ENCODE data around the gene PUS1. TPM values are rescaled to one million over a fixed set of nuclear protein-coding genes. Genes with fewer than 3 reads are reported as not detected.

The PUS1 gene
- total RNA-seq, 1 experiment from 2014 or later, result 77.3 TPM

- CTCF ChIA-PET, result no interaction called here
- peaks cover 12% of the 10 kb centered on the region for H4K20me1 ChIP-seq (ENCODE audit: insufficient read depth)
- H3K4me1 ChIP-seq (ENCODE audit: control insufficient read depth in 1 of 2, insufficient read depth in 2 of 2, low read length in 2 of 2), result no peaks in the 10 kb centered on the region
These were observed 46.2 kb downstream of the PUS1 start for GRCh38 chr12:131975228-131975627.

More at GRCh38 chr12:131975228-131975627, 46.2 kb downstream of the PUS1 start:
- Histone ChIP-seq H3K9me2 (ENCODE audit: insufficient read depth) (no peaks in the 10 kb centered on the region), H3K27me3 (ENCODE audit: insufficient read depth, low read length) (no peaks in the 10 kb centered on the region), H3K79me2 (ENCODE audit: insufficient read depth, low read length) (peaks cover 94% of the 10 kb centered on the region), H3K9ac (ENCODE audit: low read length) (no peak overlapping the region), H2AFZ (ENCODE audit: low read depth, low read length, poor library complexity, severe bottlenecking) (no peak overlapping the region), H3K9me3 (ENCODE audit: control insufficient read depth in 1 of 2, insufficient read depth in 1 of 2, low read depth in 1 of 2, low read length in 2 of 2) (no peaks in the 10 kb centered on the region), H3K4me2 (ENCODE audit: low read length) (no peak overlapping the region), H3K27ac (ENCODE audit: low read depth, low read length) (no peak overlapping the region), H3K36me3 (ENCODE audit: control insufficient read depth in 1 of 2, insufficient read depth in 2 of 2, low read length in 2 of 2) (no peaks in the 10 kb centered on the region), H3K4me3 (replicated peaks in 1 of 2; ENCODE audit: low read depth in 1 of 2, low read length in 2 of 2) (no peak overlapping the region)
- ChIA-PET POLR2A (no interaction called here), RAD21 (ENCODE audit: low non-redundant PET in 1 of 2, low total read pairs in 2 of 2, uncharacterized antibody in 2 of 2, unreplicated experiment in 2 of 2) (no interaction called here)
- intact Hi-C loops (cut with micrococcal nuclease), result no loop called here
- DNase-seq (ENCODE audit: low read depth, low spot score), result no peak
- TF ChIP-seq EZH2phosphoT487 (IDR thresholded peaks at IDR 0.05; ENCODE audit: borderline replicate concordance), result no peak
- no peak for TF ChIP-seq YY1 (IDR thresholded peaks at IDR 0.05; ENCODE audit: extremely low read depth, insufficient replicate concordance, low read depth, low read length)
- TF ChIP-seq EZH2 (IDR thresholded peaks at IDR 0.05), result no peak
- TF ChIP-seq JUND (IDR thresholded peaks at IDR 0.05), result no peak
- no peak for TF ChIP-seq CEBPB (IDR thresholded peaks at IDR 0.05; ENCODE audit: low read depth)
- no peak for TF ChIP-seq ZNF274 (IDR thresholded peaks at IDR 0.05; ENCODE audit: low read depth, low read length)
- no peak for TF ChIP-seq EGR1 (IDR thresholded peaks at IDR 0.05; ENCODE audit: low read depth)
- TF ChIP-seq, protein P1, sequence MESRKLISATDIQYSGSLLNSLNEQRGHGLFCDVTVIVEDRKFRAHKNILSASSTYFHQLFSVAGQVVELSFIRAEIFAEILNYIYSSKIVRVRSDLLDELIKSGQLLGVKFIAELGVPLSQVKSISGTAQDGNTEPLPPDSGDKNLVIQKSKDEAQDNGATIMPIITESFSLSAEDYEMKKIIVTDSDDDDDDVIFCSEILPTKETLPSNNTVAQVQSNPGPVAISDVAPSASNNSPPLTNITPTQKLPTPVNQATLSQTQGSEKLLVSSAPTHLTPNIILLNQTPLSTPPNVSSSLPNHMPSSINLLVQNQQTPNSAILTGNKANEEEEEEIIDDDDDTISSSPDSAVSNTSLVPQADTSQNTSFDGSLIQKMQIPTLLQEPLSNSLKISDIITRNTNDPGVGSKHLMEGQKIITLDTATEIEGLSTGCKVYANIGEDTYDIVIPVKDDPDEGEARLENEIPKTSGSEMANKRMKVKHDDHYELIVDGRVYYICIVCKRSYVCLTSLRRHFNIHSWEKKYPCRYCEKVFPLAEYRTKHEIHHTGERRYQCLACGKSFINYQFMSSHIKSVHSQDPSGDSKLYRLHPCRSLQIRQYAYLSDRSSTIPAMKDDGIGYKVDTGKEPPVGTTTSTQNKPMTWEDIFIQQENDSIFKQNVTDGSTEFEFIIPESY (IDR thresholded peaks at IDR 0.05; ENCODE audit: extremely low read depth, insufficient replicate concordance, low read length), result no peak
- TF ChIP-seq CBX3 (IDR thresholded peaks at IDR 0.05; ENCODE audit: low read depth), result no peak
- no peak for TF ChIP-seq SRF (IDR thresholded peaks at IDR 0.05; ENCODE audit: low read depth)
- TF ChIP-seq POLR2A (IDR thresholded peaks at IDR 0.05; ENCODE audit: borderline replicate concordance, extremely low read depth, insufficient read depth, insufficient read length), result no peak
- no peak for TF ChIP-seq POLR2AphosphoS5 (IDR thresholded peaks at IDR 0.05; ENCODE audit: low read depth, low read length)
- no peak for TF ChIP-seq REST (IDR thresholded peaks at IDR 0.05; ENCODE audit: low read depth)
- no peak for TF ChIP-seq ELF1 (IDR thresholded peaks at IDR 0.05; ENCODE audit: borderline replicate concordance, low read depth)
- TF ChIP-seq, protein P2, sequence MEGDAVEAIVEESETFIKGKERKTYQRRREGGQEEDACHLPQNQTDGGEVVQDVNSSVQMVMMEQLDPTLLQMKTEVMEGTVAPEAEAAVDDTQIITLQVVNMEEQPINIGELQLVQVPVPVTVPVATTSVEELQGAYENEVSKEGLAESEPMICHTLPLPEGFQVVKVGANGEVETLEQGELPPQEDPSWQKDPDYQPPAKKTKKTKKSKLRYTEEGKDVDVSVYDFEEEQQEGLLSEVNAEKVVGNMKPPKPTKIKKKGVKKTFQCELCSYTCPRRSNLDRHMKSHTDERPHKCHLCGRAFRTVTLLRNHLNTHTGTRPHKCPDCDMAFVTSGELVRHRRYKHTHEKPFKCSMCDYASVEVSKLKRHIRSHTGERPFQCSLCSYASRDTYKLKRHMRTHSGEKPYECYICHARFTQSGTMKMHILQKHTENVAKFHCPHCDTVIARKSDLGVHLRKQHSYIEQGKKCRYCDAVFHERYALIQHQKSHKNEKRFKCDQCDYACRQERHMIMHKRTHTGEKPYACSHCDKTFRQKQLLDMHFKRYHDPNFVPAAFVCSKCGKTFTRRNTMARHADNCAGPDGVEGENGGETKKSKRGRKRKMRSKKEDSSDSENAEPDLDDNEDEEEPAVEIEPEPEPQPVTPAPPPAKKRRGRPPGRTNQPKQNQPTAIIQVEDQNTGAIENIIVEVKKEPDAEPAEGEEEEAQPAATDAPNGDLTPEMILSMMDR (IDR thresholded peaks at IDR 0.05 in 2 of 3, conservative IDR thresholded peaks at IDR 0.05 in 1 of 3; ENCODE audit: borderline replicate concordance in 1 of 3, insufficient read depth in 1 of 3, low read depth in 2 of 3, low read length in 2 of 3), result no peak
- BruUV-seq (replicated peaks), result no TSS peak
- no peak for ATAC-seq

Data from HCT116 (cell line).